Adrenal gland (tissue), 12 donors: Measurements from ENCODE around the gene CDK9. TPM values are rescaled to one million over a fixed set of nuclear protein-coding genes. Genes with fewer than 3 reads are reported as not detected.
"Not testable (repeated sequence)": the region's sequence is repeated elsewhere in the genome, so short reads cannot be mapped to it uniquely, and the experiment has no call there.

Experiments used
- DNase-seq, 7 donors: peaks; one replicate each; pipeline ENCODE4 v3.0.0-alpha.2; 2019 to 2020
- H3K27ac ChIP-seq, 5 donors: fragments of 200-600 bp; sonication (generic) in 4 of 5; 1 replicate in 3 of 5; 2 replicates in 2 of 5; pipeline versions ENCODE4 v1.5.1 to v1.8.0; 2016 to 2020; ENCODE audit warnings: mild to moderate bottlenecking in 1 of 5
- H3K27me3 ChIP-seq: fragments of 200-600 bp; 2 replicates; pipeline ENCODE4 v1.8.0; 2021
- H3K36me3 ChIP-seq, 2 donors: fragments of 200-600 bp; replicated peaks in 1 of 2; 1 replicate in 1 of 2; 2 replicates in 1 of 2; pipeline versions ENCODE4 v1.5.1 to v1.8.0; 2018 to 2022
- H3K4me1 ChIP-seq, 2 donors: fragments of 200-600 bp; replicated peaks in 1 of 2; 1 replicate in 1 of 2; 2 replicates in 1 of 2; pipeline versions ENCODE4 v1.5.1 to v1.8.0; 2018 to 2021
- H3K4me3 ChIP-seq, 4 donors: fragments of 200-600 bp; sonication (generic) in 3 of 4; one replicate each; pipeline ENCODE4 v1.5.1; 2016 to 2018
- H3K9me3 ChIP-seq, 3 donors: fragments of 200-600 bp; sonication (generic) in 1 of 3; replicated peaks in 1 of 3; 1 replicate in 2 of 3; 2 replicates in 1 of 3; pipeline versions ENCODE4 v1.5.1 to v1.8.0; 2016 to 2021
- CTCF ChIP-seq, 6 experiments: fragments of 450-650 bp in 4 of 6; fragments of 200-600 bp in 2 of 6; sonication (generic) in 1 of 6; IDR thresholded peaks; 1 replicate in 5 of 6; 2 replicates in 1 of 6; pipeline versions ENCODE4 v1.5.1 to v1.8.0; 2016 to 2021; ENCODE audit warnings: antibody characterized with exemption in 6 of 6, mild to moderate bottlenecking in 2 of 6, moderate library complexity in 1 of 6
- POLR2A ChIP-seq, 2 donors: fragments of 450-650 bp; IDR thresholded peaks; one replicate each; pipeline ENCODE4 v1.6.1; 2017; ENCODE audit warnings: antibody characterized with exemption in 2 of 2, mild to moderate bottlenecking in 2 of 2, moderate library complexity in 1 of 2
- WGBS, 4 donors: extraction: QIAGEN DNeasy Blood & Tissue Kit in 2 of 4; methylation state at CpG; one replicate each; pipeline versions ENCODE4 v1.1.5 to v1.1.7; 2013 to 2017; 5-methylcytosine and 5-hydroxymethylcytosine counted together
- intact Hi-C, 2 donors: fragments of 100-400 bp; cut with DNase I; formaldehyde crosslinking; loops; one replicate each; pipeline versions ENCODE4 v1.14.1 to v1.15.0; 2022 to 2023
- microRNA-seq, 3 donors: library from miRNA; unstranded; fragments of <30 nt; microRNA quantifications; one replicate each; pipeline ENCODE4, GENCODE V29; 2017 to 2020
- polyA plus RNA-seq, 3 donors: library from polyadenylated mRNA; stranded (reverse); fragments of 200-250 nt in 2 of 3; fragments of 350-450 nt in 1 of 3; fragmentation: Illumina TruSeq in 1 of 3; extraction: RNeasy Lipid Tissue Mini Kit (QIAGEN cat#74804) in 1 of 3; gene quantifications; one replicate each; pipeline ENCODE4 v1.2.3, GENCODE V29; 2013 to 2014
- small RNA-seq, 2 donors: library from RNA; depleted of rRNA; stranded (forward); fragments of <200 nt; gene quantifications; one replicate each; pipeline ENCODE3, GENCODE V24; 2016
- total RNA-seq, 9 donors: library from RNA; depleted of rRNA in 4 of 9; stranded (reverse); fragments of >200 nt in 4 of 9; fragments of 120-200 nt in 1 of 9; fragmentation: NEBNext Ultra II Directional in 1 of 9; extraction: Animal tissue kit (Norgen Biotek cat#: 25700) in 1 of 9; gene quantifications; one replicate each; pipeline versions ENCODE4 v1.1.0 to v1.2.4, GENCODE V29; 2013 to 2023
- donor health status: healthy with polysubstance abuse.
- donor health status: Bipolar disorder and iron deficiency.
- donor health status: DM: yes; HTN: yes; CAD: no.
- donor health status: DM: no; HTN: no; CAD: no.
- donor health status: DM: no; HTN: no; CAD: no.
- donor health status: DM: yes; HTN: yes; CAD: no.

CDK9 gene
- total and polyA plus RNA-seq, 12 donors: 41.0 to 238 (median 117) TPM

GRCh38 chr9:127835991-127836516 is 50.2 kb downstream of the CDK9 start:
- H3K36me3 ChIP-seq: no peaks in the 10 kb centered on the region
- WGBS, 4 donors: 30 to 55% (median 44%) methylated on average over 9 to 17 of the region's 17 CpGs
- TF ChIP-seq POLR2A (IDR thresholded peaks at IDR 0.05): no peak
- TF ChIP-seq CTCF (IDR thresholded peaks at IDR 0.05): no peak
- peak overlapping the region; percentile 45 to 94 (median 84) for H3K27ac ChIP-seq
- peaks cover 22 to 88% of the 10 kb centered on the region in 2 donors for H3K4me1 ChIP-seq
- DNase-seq: peak in 2 of 7 donors; percentile 44 to 57
- peak overlapping the region in 1 of 4 donors; percentile 6 for H3K4me3 ChIP-seq
- intact Hi-C loops: no loop called here
- H3K27me3 ChIP-seq: no peaks in the 10 kb centered on the region
- H3K9me3 ChIP-seq: no peaks in the 10 kb centered on the region

- Histone ChIP-seq H3K4me1 (peaks cover 21 to 88% of the 10 kb centered on the region in 2 donors), H3K27ac (peak overlapping the region; percentile 45 to 94 (median 84)), H3K4me3 (peak overlapping the region in 1 of 4 donors; percentile 6)
- intact Hi-C loops, H3K9me3 ChIP-seq, DNase-seq, H3K36me3 ChIP-seq, H3K27me3 ChIP-seq: not testable (repeated sequence)
- 69 to 83% (median 79%) methylated on average over 3 of the region's 3 CpGs for WGBS, 4 donors
Observed at GRCh38 chr9:127836561-127836960, 50.7 kb downstream of the CDK9 start.

GRCh38 chr9:127837346-127837745 is 51.5 kb downstream of the CDK9 start:
- Histone ChIP-seq H3K9me3 (no peaks in the 10 kb centered on the region), H3K27me3 (no peaks in the 10 kb centered on the region), H3K36me3 (peaks cover 0 to under 1% of the 10 kb centered on the region in 2 donors), H3K27ac (peak overlapping the region in 4 of 5 donors; percentile 70 to 94 (median 86)), H3K4me1 (peaks cover 19 to 84% of the 10 kb centered on the region in 2 donors), H3K4me3 (no peak overlapping the region)
- WGBS, 4 donors: 42 to 63% (median 54%) methylated on average over 3 to 4 of the region's 4 CpGs
- TF ChIP-seq POLR2A (IDR thresholded peaks at IDR 0.05) (no peak), CTCF (IDR thresholded peaks at IDR 0.05) (no peak)
- intact Hi-C loops: no loop called here
- DNase-seq: no peak

GRCh38 chr9:127838375-127839078 is 52.7 kb downstream of the CDK9 start:
- peaks cover 19 to 72% of the 10 kb centered on the region in 2 donors for H3K4me1 ChIP-seq
- peaks cover 0 to 11% of the 10 kb centered on the region in 2 donors for H3K36me3 ChIP-seq
- peak; percentile 57 to 94 (median 90) for DNase-seq
- no peaks in the 10 kb centered on the region for H3K9me3 ChIP-seq
- H3K27ac ChIP-seq: peak overlapping the region in 4 of 5 donors; percentile 63 to 94 (median 86)
- H3K27me3 ChIP-seq: no peaks in the 10 kb centered on the region
- intact Hi-C loops: no loop called here
- no peak overlapping the region for H3K4me3 ChIP-seq
- TF ChIP-seq CTCF (IDR thresholded peaks at IDR 0.05): no peak
- peak; percentile 52 to 54 for TF ChIP-seq POLR2A (IDR thresholded peaks at IDR 0.05)
- WGBS, 4 donors: 25 to 47% (median 42%) methylated on average over 5 to 18 of the region's 18 CpGs; no CpG with 5 or more reads in 1 of the 4 donors

Small RNA genes within 50 kb of the gene (microRNA-seq; reads per million reads assigned to microRNA genes)
- 0 reads per million in 3 donors for gene MIR2861
- 0 to 0.28 (median 0) reads per million in 3 donors for gene MIR3960

Small RNA genes within 50 kb of the gene (small RNA-seq; reads per million reads assigned to genes)
- gene RF00019: 0 reads per million in 2 donors

Other genes with a start within 250 kb of the CDK9 start
- 100 to 1,000 TPM in 1 of 9 donors, 10 to 100 TPM in 8; 15.4 to 169 (median 61.8) TPM for gene STXBP1, start 173.8 kb upstream of the CDK9 start, total RNA-seq
- gene STXBP1, start 173.8 kb upstream of the CDK9 start, polyA plus RNA-seq: 10 to 100 TPM; 29.4 to 61.6 (median 29.7) TPM
- gene CFAP157, start 79.0 kb upstream of the CDK9 start, total RNA-seq: under 1 TPM in 5 of 9 donors, not detected in 4; 0.11 to 0.94 (median 0.20) TPM
- gene CFAP157, start 79.0 kb upstream of the CDK9 start, polyA plus RNA-seq: under 1 TPM in 2 of 3 donors, not detected in 1; 0.67 to 0.88 TPM
- gene PTRH1, start 70.4 kb upstream of the CDK9 start, total RNA-seq: 10 to 100 TPM; 20.8 to 48.8 (median 26.3) TPM
- 10 to 100 TPM in 2 of 3 donors, 1 to 10 TPM in 1; 3.4 to 32.8 (median 19.5) TPM for gene PTRH1, start 70.4 kb upstream of the CDK9 start, polyA plus RNA-seq
- 1 to 10 TPM in 1 of 9 donors, under 1 TPM in 6, not detected in 2; under 0.01 to 1.0 (median 0.26) TPM for gene TTC16, start 70.0 kb upstream of the CDK9 start, total RNA-seq
- under 1 TPM; 0.11 to 0.57 (median 0.48) TPM for gene TTC16, start 70.0 kb upstream of the CDK9 start, polyA plus RNA-seq
- gene TOR2A, start 50.7 kb upstream of the CDK9 start, total RNA-seq: 10 to 100 TPM; 10.8 to 30.6 (median 17.9) TPM
- 10 to 100 TPM in 2 of 3 donors, 1 to 10 TPM in 1; 4.3 to 16.9 (median 14.6) TPM for gene TOR2A, start 50.7 kb upstream of the CDK9 start, polyA plus RNA-seq
- 10 to 100 TPM in 4 of 9 donors, 1 to 10 TPM in 5; 4.3 to 14.2 (median 9.8) TPM for gene SH2D3C, start 7.4 kb upstream of the CDK9 start, total RNA-seq
- 10 to 100 TPM in 2 of 3 donors, 1 to 10 TPM in 1; 2.1 to 27.1 (median 19.1) TPM for gene SH2D3C, start 7.4 kb upstream of the CDK9 start, polyA plus RNA-seq
- gene FPGS, start 16.8 kb downstream of the CDK9 start, total RNA-seq: 100 to 1,000 TPM in 5 of 9 donors, 10 to 100 TPM in 4; 31.1 to 359 (median 101) TPM
- gene FPGS, start 16.8 kb downstream of the CDK9 start, polyA plus RNA-seq: 100 to 1,000 TPM in 2 of 3 donors, 10 to 100 TPM in 1; 59.6 to 176 (median 144) TPM
- 100 to 1,000 TPM in 5 of 9 donors, 10 to 100 TPM in 3, 1 to 10 TPM in 1; 4.3 to 214 (median 121) TPM for gene ENG, start 68.6 kb downstream of the CDK9 start, total RNA-seq
- gene ENG, start 68.6 kb downstream of the CDK9 start, polyA plus RNA-seq: 100 to 1,000 TPM in 1 of 3 donors, 10 to 100 TPM in 2; 43.2 to 116 (median 96.7) TPM
- 100 to 1,000 TPM in 3 of 9 donors, 10 to 100 TPM in 6; 51.9 to 136 (median 89.9) TPM for gene AK1, start 91.6 kb downstream of the CDK9 start, total RNA-seq
- 100 to 1,000 TPM in 2 of 3 donors, 10 to 100 TPM in 1; 60.0 to 242 (median 175) TPM for gene AK1, start 91.6 kb downstream of the CDK9 start, polyA plus RNA-seq
- gene ST6GALNAC6, start 113.6 kb downstream of the CDK9 start, total RNA-seq: 100 to 1,000 TPM in 1 of 9 donors, 10 to 100 TPM in 8; 34.7 to 129 (median 62.4) TPM
- gene ST6GALNAC6, start 113.6 kb downstream of the CDK9 start, polyA plus RNA-seq: 10 to 100 TPM; 26.7 to 46.9 (median 40.0) TPM
- 10 to 100 TPM in 8 of 9 donors, 1 to 10 TPM in 1; 8.7 to 65.7 (median 23.6) TPM for gene ST6GALNAC4, start 131.0 kb downstream of the CDK9 start, total RNA-seq
- gene ST6GALNAC4, start 131.0 kb downstream of the CDK9 start, polyA plus RNA-seq: 1 to 10 TPM; 5.3 to 9.2 (median 8.6) TPM
- gene PIP5KL1, start 144.7 kb downstream of the CDK9 start, total RNA-seq: 1 to 10 TPM in 2 of 9 donors, under 1 TPM in 4, not detected in 3; 0.19 to 2.3 (median 0.88) TPM
- gene PIP5KL1, start 144.7 kb downstream of the CDK9 start, polyA plus RNA-seq: 1 to 10 TPM in 1 of 3 donors, under 1 TPM in 2; 0.22 to 1.5 (median 0.54) TPM
- 10 to 100 TPM; 18.4 to 46.8 (median 33.4) TPM for gene DPM2, start 151.8 kb downstream of the CDK9 start, total RNA-seq
- gene DPM2, start 151.8 kb downstream of the CDK9 start, polyA plus RNA-seq: 10 to 100 TPM; 32.9 to 36.5 (median 35.6) TPM
- 100 to 1,000 TPM in 2 of 9 donors, 10 to 100 TPM in 7; 10.1 to 179 (median 68.3) TPM for gene EEIG1, start 195.0 kb downstream of the CDK9 start, total RNA-seq
- gene EEIG1, start 195.0 kb downstream of the CDK9 start, polyA plus RNA-seq: 10 to 100 TPM; 24.5 to 49.5 (median 32.6) TPM